Right hindlimb (tissue), 1 donor: ENCODE data around the gene PBX3.

ENCODE experiments used
- DNase-seq: peaks from one replicate; pipeline ENCODE4 v3.0.0-alpha.2; 2018

Gene PBX3

DNA sequence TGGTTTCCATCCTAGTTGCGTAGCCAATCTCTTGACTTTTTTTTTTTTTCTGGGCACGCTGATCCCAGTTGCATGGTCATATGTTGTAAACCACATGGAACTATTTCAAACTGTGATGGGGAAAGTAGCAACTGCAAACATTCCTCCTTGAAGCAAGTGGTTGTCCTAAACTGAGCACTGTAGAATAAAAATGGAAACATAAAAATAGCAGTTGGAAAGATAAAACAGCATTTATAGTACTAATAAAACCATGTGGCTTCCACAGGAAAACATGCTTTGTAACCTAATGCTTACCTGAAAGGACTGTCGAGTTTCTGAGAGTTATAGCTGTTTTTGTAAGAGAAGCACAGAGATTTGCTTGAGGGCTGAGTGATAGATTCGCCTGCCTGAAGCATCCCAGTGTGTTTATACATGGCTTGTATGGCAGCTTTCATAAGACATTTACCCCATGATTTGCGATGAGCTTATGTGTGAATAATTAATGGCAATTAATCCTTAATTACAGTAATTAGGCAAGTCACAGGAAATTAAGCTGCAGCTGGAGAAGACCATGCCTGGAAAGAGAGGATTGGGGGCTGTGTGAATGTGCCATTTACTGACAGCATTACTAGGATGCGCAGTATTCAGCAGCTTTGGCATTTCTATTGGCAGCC, 136.5 kb downstream of the PBX3 start:
- DNase-seq, result no peak

DNA sequence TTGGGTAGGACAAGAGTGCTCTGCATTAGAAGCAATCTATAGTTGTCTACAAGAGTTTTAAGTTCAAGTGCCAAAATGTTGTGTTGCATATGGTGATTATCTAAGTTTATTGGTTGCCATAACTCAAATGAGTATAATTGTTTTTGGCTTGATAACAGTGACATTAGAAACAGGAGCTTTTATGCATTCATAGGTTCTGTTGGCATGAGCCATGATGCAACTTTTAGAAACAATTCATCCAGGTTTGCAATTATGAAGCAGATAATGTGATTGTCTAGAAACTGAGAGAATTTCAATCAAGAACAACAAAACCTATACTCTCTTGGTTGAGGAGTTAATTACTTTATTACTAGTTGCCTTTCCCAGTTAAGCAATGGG, 137.0 kb downstream of the PBX3 start:
- no peak for DNase-seq

DNA sequence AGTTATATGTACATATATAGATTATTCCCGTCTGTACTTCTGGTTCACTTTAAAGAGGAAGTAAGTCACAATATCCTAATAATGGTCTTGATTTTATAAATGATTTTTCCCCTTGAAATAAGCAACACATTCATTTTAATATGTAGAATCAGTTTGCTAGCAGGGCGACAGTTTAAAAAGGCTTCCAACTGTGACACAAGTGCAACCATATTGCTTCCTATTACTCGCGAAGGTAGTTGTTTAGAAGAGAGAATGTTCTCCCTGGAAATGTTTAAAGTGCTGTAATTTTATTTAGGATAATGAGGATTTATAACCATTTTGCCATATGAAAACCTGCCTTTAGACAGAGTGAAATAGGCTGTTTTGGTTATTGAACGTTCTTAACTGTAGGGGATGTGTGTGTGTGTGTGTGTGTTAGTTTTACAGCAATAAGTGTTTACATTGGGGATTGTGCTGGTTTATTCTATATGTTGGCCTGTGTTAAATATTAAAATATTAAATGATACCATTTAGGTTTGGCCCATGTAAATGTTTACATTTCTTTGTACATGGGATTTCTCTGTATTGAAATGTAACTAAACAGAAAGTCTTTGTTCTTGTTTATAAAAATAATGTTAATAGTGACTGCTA, 138.3 kb downstream of the PBX3 start:
- DNase-seq, result no peak

- no peak for DNase-seq
Measured at GRCh38 chr9:125886365-125886764, 139.2 kb downstream of the PBX3 start.

- DNase-seq, result no peak
Measured at GRCh38 chr9:125887172-125887571, 140.0 kb downstream of the PBX3 start.

GRCh38 chr9:125888211-125888610, 141.0 kb downstream of the PBX3 start:
- DNase-seq, result no peak

DNA sequence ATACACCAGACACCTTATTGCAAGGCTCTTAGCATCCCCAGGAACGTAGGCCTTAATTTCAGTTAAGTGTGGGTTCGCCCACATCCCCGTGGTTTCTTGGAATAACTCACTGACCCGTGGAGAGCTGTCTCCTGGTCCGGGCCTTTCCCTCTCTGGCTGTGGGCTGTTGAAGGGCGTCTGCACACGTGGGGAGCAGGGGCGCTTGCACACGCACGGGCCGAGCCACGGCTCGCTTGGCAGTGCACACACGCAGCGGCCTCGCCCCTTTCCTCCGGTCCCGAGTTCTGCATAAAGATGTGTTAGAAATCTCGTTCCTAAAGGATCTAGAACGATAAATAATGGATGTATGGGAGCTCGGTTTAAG, 141.9 kb downstream of the PBX3 start:
- DNase-seq, result no peak

DNA sequence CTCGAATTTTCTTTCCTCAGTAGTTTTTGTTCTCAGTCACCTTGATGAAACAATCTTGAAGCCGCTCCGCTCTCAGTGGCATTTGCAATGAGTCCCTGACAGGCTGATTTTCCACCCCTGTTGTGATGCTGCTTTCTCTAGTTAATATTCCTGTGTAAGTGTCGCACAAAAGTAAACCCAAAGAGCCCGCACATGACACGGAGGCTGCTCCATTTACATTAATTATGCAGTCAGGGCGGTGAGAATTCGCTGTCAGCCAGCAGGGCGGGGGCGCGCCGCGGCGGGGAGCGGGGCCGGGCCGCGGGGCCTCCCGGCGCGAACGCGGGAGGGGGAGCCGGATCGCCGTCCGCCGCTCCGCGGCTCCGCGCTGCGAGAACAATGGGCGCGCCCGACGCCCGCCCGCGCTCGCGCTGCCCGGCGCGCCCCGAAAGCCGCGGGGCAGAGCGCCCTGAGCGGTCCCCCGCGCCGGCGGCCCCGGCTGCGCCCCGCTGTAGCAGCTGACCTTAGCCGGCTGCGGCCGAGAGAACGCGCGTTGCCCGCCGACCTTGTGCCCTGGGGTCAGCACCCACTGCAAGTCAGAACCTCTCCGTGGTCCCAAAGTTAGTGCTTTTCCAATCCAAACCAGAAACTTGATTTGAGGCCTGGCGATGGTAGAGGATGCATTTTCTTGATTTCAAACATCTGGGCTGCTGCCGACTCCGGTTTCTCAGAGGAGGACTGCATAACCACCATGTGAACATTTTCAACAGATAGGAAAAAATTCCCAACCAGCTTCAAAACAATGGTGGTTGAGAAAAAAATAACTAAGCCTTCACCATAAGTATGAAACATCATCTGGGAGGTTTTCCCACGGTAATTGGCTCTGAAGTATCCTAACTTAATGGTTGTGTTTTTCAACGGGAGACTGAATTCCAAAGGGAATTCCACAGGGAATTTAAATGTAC, 142.6 kb downstream of the PBX3 start:
- peak; percentile 47 for DNase-seq

- DNase-seq, result no peak
Measured at GRCh38 chr9:125890826-125891225, 143.7 kb downstream of the PBX3 start.

- DNase-seq, result no peak
Measured at GRCh38 chr9:125893277-125893676, 146.1 kb downstream of the PBX3 start.

DNA sequence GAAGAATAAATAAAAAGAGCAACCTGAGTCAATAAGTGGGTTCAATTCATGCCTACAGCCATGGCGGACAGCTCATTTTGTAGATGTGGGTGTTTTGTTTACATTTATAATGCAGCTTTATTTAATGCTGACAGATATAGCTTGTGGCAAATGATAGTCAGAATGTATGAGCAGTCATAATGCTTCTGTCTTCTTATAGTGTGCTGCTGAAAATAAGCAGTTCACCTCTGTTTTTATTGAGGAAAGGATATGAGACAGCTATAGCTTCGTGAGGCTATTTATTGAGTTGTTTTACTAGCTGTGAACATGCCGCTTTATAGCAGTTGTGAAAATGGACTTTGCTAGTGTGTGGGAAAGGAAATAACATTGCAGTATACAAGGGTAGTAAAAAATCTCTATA, 147.4 kb downstream of the PBX3 start:
- DNase-seq, result no peak

DNA sequence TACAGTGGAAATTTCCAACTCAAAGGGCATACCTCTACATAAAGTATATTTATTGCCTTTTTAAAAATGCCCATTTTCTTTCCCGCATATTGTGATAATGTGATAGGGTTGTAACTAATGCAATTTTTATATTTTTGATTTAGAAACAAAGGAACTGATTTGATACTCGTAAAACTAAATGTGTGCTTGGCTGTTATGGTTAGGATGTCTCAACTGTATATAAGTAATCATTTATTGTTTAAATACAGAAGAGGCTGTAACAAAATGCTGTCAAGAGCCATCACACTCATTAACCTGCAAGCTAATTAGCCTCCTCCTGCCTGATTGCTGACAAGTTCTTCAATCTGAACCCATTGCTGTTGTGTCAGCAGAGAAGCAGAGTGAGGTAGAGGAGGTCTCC, 149.2 kb downstream of the PBX3 start:
- DNase-seq, result no peak

GRCh38 chr9:125896964-125897363, 149.8 kb downstream of the PBX3 start:
- DNase-seq, result no peak

DNA sequence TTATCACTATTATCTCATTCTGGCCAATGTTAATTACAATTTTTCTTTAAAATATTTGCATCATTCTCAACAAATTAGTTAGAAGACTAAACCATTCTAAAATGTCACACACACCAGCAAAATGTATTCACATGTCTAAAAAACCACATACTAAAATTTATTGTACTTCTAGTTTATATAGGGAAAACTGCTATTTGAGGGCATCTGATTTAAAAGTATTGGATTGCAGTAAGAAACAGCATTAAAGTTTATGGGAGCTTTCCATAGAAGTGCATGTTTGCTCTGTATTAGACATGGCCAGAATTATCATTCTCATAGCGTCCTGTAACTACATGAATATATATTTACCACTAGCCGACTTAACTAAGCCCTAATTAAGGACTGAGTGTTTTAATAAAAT, 150.3 kb downstream of the PBX3 start:
- no peak for DNase-seq

DNA sequence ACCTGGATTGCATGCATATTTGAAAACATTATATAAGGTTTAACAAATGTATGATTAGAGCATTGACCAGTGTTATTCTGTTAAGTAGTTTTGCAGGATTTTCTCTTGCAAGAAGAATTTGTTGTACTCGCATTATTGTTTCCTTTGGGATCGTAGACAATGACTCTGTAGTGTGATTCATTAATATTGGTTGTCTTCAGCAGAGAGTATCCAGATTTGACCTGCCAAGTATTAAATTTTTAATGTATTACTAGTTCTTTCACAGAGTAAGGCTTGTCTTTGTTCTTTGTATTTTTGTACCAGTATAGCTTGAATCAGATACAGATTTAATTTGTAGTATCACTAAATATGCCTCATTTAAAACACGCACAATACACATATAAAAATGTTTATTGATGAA, 155.0 kb downstream of the PBX3 start:
- DNase-seq, result no peak

DNA sequence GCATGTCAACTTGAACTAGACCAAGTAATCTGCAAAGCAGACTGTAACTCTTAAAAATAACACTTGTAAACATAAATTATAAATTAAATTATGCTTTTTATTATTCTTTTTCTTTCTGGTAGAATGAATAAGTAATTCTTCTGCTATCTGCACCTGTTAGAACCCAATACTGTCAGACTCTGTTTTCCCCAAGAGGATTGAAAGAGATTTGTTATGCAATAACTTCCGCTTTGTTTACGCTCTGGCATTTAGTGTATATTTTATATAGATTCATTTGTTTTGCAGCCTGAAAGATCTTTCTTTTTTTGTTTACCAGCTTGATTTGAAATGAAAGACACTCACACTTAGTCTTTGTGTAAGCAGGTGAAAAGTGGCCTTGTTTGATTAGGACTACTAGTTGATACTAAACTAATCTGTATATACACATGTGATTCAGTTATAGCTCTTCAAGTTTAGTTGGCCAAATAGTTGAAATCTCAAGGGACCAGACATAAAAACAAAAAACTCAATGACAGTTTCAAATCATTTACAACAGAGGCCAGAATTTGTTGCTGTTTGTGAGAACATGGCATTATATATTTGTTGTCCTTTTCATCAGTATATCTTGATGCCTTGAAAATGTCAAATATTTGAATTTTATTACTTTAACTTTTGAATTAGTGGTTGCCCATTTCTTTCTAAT, 155.8 kb downstream of the PBX3 start:
- DNase-seq, result no peak

- DNase-seq, result no peak
Measured at GRCh38 chr9:125904155-125904851, 157.1 kb downstream of the PBX3 start.

DNA sequence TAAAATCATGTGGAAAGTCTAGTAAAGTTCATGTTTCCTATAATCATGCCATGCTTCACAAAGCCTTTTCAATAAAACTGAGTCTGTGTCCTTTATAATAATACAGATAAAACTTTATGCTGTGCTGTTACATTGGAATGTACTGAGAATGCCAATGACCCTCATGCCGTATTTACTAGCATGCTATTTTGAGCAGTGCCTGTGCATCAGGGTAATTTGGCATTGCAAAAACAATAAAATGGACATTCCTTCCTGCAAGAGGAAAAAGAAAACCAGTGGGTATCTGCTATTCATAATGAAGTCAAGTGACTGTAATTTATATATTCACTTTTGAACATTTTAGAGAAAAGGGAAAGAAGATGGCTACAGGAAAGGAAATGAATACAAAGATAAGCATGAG, 159.0 kb downstream of the PBX3 start:
- no peak for DNase-seq

DNA sequence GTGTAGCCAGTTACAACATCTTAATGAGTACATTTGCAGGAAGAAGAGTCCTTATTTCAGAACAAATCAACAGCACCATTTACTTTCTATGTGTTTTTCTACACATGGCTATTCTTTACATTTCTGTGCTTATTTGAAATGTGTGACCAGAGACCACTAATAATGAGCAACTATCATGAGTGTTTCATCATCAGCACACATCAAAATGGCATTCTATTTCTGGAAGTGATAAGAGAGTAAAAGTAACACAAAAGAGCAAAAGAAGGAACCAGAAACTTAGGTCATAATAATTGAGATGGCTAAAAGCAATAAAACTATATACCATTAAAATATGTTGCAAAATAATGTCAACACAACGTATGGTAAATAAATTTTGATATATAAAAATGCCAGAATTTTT, 159.7 kb downstream of the PBX3 start:
- no peak for DNase-seq

DNA sequence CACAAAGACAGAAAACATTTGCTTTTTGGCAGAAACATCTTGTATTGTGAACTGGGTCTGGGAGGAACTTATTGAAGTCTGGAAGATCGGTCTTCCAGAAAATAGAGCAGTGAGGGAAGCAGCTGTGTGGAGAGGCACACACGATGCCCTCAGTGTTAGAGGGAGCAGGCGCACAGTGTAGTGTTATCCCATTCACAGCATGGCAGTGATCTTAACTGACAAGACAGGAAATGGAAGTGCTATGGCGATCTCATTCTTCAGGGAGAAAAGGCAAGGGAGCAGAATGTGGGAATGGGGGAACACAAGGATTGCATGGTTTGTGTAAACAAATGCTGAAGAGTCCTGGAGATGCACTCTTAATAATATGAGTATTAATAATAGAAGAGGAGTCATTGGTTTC, 161.0 kb downstream of the PBX3 start:
- DNase-seq, result no peak

DNA sequence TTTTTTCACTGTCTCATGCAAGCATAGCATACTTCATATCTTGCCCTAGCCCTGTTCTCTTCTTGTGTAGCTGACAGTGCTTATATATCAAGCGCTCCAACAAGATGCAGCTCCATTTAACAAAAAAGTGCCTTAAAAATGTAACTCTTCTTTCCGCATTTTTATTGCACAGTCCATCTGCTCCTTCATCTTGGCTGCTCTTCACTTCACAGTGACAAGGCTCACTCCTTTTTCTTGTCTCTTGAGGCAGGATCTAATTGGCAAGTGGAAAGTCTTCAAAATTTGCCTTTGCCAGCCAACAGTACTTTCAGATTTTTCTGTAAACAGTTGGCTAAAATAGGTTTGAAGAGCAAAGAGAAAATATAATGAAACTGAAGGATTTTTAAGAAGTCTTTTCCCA, 161.8 kb downstream of the PBX3 start:
- DNase-seq, result no peak

DNA sequence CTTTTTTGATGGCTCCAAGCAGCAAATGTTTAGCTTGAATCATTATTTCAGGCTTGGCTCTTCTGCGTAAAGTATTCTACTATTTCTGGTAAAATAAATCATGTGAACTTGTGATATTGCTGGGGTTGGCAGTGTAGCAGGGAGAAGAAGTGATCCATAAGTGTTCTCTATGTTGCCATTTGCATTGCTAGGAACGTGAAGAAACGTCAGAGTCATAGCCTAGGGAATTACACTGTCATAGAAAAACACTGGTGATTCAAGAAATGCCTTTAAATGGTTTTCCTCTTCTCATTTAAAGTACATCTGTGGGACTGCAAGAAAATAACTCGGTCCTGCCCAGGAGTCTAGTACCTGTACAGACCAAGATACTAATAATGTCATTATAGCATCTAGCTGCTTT, 162.3 kb downstream of the PBX3 start:
- DNase-seq, result no peak

- no peak for DNase-seq
Measured at GRCh38 chr9:125910286-125910685, 163.1 kb downstream of the PBX3 start.
